Measurements from ENCODE around the gene PANK4.

The PANK4 gene

GRCh38 chr1:2535981-2536380, 9.6 kb upstream of the PANK4 start:
- TF ChIP-seq EZH2 (optimal IDR thresholded peaks at IDR 0.05; ENCODE audit: low read depth, low read length): no peak
- TF ChIP-seq, protein P1, sequence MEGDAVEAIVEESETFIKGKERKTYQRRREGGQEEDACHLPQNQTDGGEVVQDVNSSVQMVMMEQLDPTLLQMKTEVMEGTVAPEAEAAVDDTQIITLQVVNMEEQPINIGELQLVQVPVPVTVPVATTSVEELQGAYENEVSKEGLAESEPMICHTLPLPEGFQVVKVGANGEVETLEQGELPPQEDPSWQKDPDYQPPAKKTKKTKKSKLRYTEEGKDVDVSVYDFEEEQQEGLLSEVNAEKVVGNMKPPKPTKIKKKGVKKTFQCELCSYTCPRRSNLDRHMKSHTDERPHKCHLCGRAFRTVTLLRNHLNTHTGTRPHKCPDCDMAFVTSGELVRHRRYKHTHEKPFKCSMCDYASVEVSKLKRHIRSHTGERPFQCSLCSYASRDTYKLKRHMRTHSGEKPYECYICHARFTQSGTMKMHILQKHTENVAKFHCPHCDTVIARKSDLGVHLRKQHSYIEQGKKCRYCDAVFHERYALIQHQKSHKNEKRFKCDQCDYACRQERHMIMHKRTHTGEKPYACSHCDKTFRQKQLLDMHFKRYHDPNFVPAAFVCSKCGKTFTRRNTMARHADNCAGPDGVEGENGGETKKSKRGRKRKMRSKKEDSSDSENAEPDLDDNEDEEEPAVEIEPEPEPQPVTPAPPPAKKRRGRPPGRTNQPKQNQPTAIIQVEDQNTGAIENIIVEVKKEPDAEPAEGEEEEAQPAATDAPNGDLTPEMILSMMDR (IDR thresholded peaks at IDR 0.05; ENCODE audit: low read length): no peak
- TF ChIP-seq EZH2phosphoT487 (IDR thresholded peaks at IDR 0.05; ENCODE audit: low read length): no peak
- H3K4me3 ChIP-seq (ENCODE audit: low read length): no peak overlapping the region
- no peak overlapping the region for H3K9ac ChIP-seq (ENCODE audit: low read length)
- no peaks in the 10 kb centered on the region for H3F3A ChIP-seq (ENCODE audit: insufficient read depth, low read length)
- H3K9me3 ChIP-seq (replicated peaks; ENCODE audit: insufficient read depth, low read length): no peaks in the 10 kb centered on the region
- DNase-seq: no peak
- H3K4me2 ChIP-seq (ENCODE audit: low read depth, low read length): no peak overlapping the region
- H3K27ac ChIP-seq (ENCODE audit: low read length): no peak overlapping the region
- H3K79me2 ChIP-seq (ENCODE audit: low read length): no peaks in the 10 kb centered on the region
- H3K9me2 ChIP-seq (replicated peaks; ENCODE audit: insufficient read depth, low read length): no peaks in the 10 kb centered on the region
- H3K36me3 ChIP-seq (replicated peaks; ENCODE audit: insufficient read depth, low read length): no peaks in the 10 kb centered on the region
- H3K4me1 ChIP-seq (ENCODE audit: low read length): peaks cover under 1% of the 10 kb centered on the region; the same call in 1 of the 2 replicates
- H4K20me1 ChIP-seq (ENCODE audit: insufficient read depth, low read length): no peaks in the 10 kb centered on the region
- peaks cover 62% of the 10 kb centered on the region for H3K27me3 ChIP-seq (replicated peaks; ENCODE audit: insufficient read depth, low read length)
- no peak overlapping the region for H2AFZ ChIP-seq (ENCODE audit: low read length)

- DNase-seq: no peak
- Histone ChIP-seq H3K27me3 (replicated peaks; ENCODE audit: insufficient read depth, low read length) (peaks cover 67% of the 10 kb centered on the region), H3K36me3 (replicated peaks; ENCODE audit: insufficient read depth, low read length) (no peaks in the 10 kb centered on the region), H3F3A (ENCODE audit: insufficient read depth, low read length) (no peaks in the 10 kb centered on the region), H3K4me2 (ENCODE audit: low read depth, low read length) (no peak overlapping the region), H4K20me1 (ENCODE audit: insufficient read depth, low read length) (no peaks in the 10 kb centered on the region), H3K9ac (ENCODE audit: low read length) (no peak overlapping the region), H3K4me3 (ENCODE audit: low read length) (no peak overlapping the region), H2AFZ (ENCODE audit: low read length) (no peak overlapping the region), H3K79me2 (ENCODE audit: low read length) (no peaks in the 10 kb centered on the region), H3K4me1 (ENCODE audit: low read length) (no peaks in the 10 kb centered on the region), H3K9me3 (replicated peaks; ENCODE audit: insufficient read depth, low read length) (no peaks in the 10 kb centered on the region), H3K27ac (ENCODE audit: low read length) (no peak overlapping the region), H3K9me2 (replicated peaks; ENCODE audit: insufficient read depth, low read length) (no peaks in the 10 kb centered on the region)
- TF ChIP-seq, protein P1 (IDR thresholded peaks at IDR 0.05; ENCODE audit: low read length): no peak
- TF ChIP-seq EZH2 (optimal IDR thresholded peaks at IDR 0.05; ENCODE audit: low read depth, low read length) (no peak), EZH2phosphoT487 (IDR thresholded peaks at IDR 0.05; ENCODE audit: low read length) (no peak)
Measured at GRCh38 chr1:2535455-2535854, 9.1 kb upstream of the PANK4 start.

DNA sequence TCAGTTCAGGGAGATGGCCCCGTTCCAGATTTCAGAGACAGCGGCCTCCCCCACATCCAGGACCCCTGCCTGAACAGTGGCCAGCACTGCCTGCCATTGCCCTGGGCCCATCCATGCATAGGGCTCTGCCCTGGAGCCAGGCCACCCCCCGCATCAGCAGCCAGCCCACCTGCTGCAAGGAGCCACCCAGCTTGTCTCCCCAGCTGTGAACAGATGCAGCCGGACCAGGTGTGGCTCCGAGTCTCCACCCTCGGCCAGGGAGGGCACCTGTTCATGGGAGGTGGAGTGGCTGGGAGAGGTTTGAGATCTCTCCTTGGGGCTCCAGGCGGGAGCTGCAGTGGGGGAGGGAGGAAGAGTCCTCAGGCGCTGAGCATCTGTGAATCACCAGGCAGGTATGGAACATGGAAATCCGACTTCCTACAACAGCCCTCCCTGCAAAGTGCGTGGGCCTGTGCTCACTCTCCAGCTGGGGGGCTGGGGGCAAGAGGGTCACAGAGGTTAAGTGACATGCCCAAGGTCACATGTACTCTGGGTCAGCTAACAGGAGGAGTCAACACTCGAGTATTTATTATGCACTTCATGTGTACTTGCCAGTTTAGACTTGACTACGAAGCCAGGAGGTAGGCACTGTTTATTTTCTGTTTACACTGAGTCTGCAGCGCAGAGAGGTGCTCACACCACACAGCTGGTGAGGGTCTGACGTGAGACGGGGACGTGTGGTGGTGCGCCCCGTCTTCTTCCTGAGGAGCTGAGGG, 8.5 kb upstream of the PANK4 start:
- Histone ChIP-seq H3K27me3 (replicated peaks; ENCODE audit: insufficient read depth, low read length) (peaks cover 71% of the 10 kb centered on the region), H3K9me3 (replicated peaks; ENCODE audit: insufficient read depth, low read length) (no peaks in the 10 kb centered on the region), H3K27ac (ENCODE audit: low read length) (no peak overlapping the region), H3K9me2 (replicated peaks; ENCODE audit: insufficient read depth, low read length) (no peaks in the 10 kb centered on the region), H2AFZ (ENCODE audit: low read length) (no peak overlapping the region), H3F3A (ENCODE audit: insufficient read depth, low read length) (no peaks in the 10 kb centered on the region), H3K36me3 (replicated peaks; ENCODE audit: insufficient read depth, low read length) (no peaks in the 10 kb centered on the region), H3K9ac (ENCODE audit: low read length) (no peak overlapping the region), H3K4me3 (ENCODE audit: low read length) (no peak overlapping the region), H3K79me2 (ENCODE audit: low read length) (no peaks in the 10 kb centered on the region), H4K20me1 (ENCODE audit: insufficient read depth, low read length) (no peaks in the 10 kb centered on the region), H3K4me1 (ENCODE audit: low read length) (no peaks in the 10 kb centered on the region), H3K4me2 (ENCODE audit: low read depth, low read length) (no peak overlapping the region)
- TF ChIP-seq EZH2phosphoT487 (IDR thresholded peaks at IDR 0.05; ENCODE audit: low read length) (no peak), EZH2 (optimal IDR thresholded peaks at IDR 0.05; ENCODE audit: low read depth, low read length) (no peak)
- TF ChIP-seq, protein P1 (IDR thresholded peaks at IDR 0.05; ENCODE audit: low read length): no peak
- DNase-seq: no peak

Measured in MM.1S (cell line).